Activated T-helper 1 cell treated with Interleukin-2 at 50 U/mL for 16 hours (primary cell): ENCODE data around the gene UBE2Q1.

Experiments
- DNase-seq: peaks from one replicate; pipeline ENCODE4 v3.0.0-alpha.2; 2020; ENCODE audit warnings: low read depth

The UBE2Q1 gene

DNA sequence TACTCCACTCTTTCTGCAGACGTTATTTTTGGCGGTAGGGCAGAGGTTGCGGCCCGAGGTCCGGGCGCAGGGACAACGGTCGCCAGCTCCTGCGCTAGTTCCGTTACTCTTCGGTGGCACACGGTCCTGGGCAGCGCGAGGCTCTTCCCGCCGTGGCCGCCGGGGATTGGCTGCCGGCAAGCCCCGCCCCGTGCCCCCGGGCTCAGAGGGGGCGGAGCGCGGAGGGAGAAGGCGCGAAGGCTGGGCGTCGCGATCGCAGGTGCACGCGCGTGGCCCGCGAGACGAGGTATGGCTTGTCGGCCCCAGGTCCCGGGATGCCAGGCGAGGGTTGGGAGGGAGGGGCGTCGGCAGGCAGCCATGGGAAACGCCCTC is 55.7 kb downstream of the UBE2Q1 start:
- DNase-seq: no peak

- DNase-seq: no peak
Measured at GRCh38 chr1:154502066-154502743, 56.3 kb downstream of the UBE2Q1 start, which contains the start of the genes SHE and TDRD10. TSS of gene SHE (minus strand) at chr1:154502412. CDS start at chr1:154502026, 386 bp downstream. TSS of gene TDRD10 (plus strand) at chr1:154502219. CDS start at chr1:154506904, 4,685 bp downstream.

DNA sequence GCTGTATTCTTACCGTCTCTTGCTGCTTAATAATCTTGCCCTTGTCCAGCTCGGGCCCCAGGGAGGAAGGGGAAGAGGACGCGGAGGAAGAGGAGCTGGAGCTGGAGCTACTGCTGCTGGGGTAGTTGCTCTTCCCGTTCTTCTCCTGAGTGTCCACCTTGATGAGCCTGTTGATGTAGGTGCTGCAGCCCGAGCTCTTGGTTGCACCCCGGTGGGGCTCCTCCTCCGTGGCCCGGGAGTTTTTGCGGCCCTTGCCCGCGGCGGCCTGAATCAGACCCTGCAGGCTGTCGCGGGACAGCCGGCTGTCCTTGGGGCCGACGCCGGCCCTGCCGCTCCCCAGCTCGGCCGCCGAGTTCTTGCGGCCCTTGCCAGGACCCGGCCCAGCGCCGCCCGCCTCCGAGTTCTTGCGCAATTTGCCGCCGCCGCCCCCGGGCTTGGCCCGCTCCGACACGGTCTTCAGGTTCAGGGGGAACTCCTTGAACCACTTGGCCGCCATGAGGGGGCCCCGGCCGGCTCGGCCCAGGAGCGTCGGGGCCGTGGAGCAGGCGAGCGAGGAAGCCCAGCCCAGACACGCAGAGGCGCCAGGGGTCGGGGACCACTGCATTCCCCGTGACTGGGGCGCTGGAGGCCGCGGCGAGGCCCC is 56.9 kb downstream of the UBE2Q1 start:
- DNase-seq: no peak

DNA sequence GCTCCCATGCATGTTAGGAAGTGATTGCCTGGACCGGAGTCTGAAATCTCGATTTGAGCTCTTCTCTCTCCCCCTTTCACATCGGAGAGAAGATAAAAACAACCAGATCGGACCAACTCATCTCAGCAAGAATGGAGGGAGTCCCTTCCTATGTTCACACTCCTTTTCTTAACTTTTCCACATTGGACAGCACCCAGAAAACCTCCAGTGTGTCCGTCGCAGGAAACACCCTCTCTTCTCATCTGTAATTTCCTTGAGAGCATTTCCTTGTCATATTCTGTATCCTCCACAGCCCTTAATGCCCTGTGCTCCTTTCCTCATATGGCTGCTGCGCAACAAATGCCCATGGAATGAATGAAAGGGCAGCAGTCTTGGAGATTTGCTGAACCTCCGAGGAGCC is 57.9 kb downstream of the UBE2Q1 start:
- DNase-seq: no peak

DNA sequence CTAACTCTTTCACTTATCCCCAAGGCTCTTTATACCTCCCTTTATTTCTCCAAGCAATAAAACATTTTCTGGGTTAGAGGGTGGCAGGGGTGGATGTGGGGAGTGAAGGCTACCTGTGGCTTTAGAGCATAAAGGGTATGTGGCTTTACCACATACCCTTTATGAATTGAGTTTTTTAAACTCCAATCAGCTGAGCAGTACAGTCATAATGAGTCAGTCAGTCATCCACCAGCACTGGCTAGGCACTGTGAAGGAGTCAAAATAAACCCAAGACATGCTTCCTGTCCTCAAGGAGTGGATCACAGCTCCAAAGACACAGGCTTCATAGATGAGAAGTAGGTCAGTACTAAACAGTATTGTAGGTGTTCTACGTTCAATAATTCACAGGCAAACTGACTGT is 59.0 kb downstream of the UBE2Q1 start:
- no peak for DNase-seq
